H7 (cell line): ENCODE data around the gene ZNF697. TPM values are rescaled to one million over a fixed set of nuclear protein-coding genes. Genes with fewer than 3 reads are reported as not detected.
"Not testable (repeated sequence)": the region's sequence is repeated elsewhere in the genome, so short reads cannot be mapped to it uniquely, and the experiment has no call there.

Experiments used
- DNase-seq: peaks from one replicate; pipeline ENCODE4 v3.0.0; 2012
- H3K27me3 ChIP-seq: 2 replicates; pipeline ENCODE4 v1.6.0; 2011; ENCODE audit warnings: mild to moderate bottlenecking, low read length; ENCODE audit not compliant: control insufficient read depth, insufficient read depth
- H3K36me3 ChIP-seq: replicated peaks from 2 replicates; pipeline ENCODE4 v1.5.1; 2011; ENCODE audit warnings: low read length; ENCODE audit not compliant: control insufficient read depth, insufficient read depth
- H3K4me3 ChIP-seq: 2 replicates; pipeline ENCODE4 v1.5.1; 2011; ENCODE audit warnings: low read depth, mild to moderate bottlenecking, control low read depth, low read length, moderate library complexity; ENCODE audit not compliant: insufficient read depth
- total RNA-seq: library from RNA; depleted of rRNA; stranded (reverse); fragments of >200 nt; shearing (Covaris generic); gene quantifications from 2 replicates; pipeline ENCODE4 v1.2.3, GENCODE V29; 2014; rRNA removed

The ZNF697 gene
- total RNA-seq, 1 experiment from 2014 or later = 20.1 TPM

DNA sequence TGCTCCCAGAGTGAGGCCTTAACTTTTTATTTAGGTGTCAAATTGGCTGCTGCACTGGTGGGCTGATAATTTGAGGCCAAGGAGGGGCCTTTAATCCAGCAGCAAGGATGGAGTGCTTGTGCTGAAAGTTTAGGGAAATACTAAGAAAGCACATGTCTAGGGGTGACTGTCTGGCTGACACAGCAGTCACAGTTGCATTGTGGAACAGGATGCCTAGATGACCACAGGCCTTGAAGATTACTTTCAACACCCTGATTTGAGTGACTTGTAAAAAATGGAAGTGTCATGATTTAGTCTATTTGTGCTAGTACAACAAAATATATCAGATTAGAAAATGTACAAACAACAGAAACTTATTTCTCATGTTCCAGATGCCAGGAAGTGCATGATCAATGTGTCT, 57.7 kb downstream of the ZNF697 start:
- H3K27me3 ChIP-seq = no peaks in the 10 kb centered on the region
- H3K36me3 ChIP-seq = no peaks in the 10 kb centered on the region
- no peak for DNase-seq
- no peak overlapping the region for H3K4me3 ChIP-seq

DNA sequence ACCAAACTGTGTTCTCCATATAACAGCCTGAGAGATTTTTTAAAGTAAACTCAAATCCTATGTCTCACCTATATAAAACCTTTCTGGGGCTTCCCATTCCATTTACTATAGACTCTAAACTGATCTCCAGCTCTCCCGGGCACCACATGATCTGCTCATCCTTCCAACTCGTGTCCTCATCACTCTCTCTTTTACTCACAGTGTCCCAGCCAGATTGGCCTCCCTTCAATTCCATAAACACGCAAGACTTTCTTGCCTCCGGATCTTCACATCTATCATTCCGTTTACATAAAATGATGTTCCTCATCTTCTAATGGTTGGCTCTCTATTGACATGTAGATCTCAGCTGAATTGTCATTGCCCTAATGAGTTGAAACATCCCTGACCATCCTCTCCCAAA, 59.4 kb downstream of the ZNF697 start:
- H3K27me3 ChIP-seq = no peaks in the 10 kb centered on the region
- no peak for DNase-seq
- H3K36me3 ChIP-seq = no peaks in the 10 kb centered on the region
- no peak overlapping the region for H3K4me3 ChIP-seq

DNA sequence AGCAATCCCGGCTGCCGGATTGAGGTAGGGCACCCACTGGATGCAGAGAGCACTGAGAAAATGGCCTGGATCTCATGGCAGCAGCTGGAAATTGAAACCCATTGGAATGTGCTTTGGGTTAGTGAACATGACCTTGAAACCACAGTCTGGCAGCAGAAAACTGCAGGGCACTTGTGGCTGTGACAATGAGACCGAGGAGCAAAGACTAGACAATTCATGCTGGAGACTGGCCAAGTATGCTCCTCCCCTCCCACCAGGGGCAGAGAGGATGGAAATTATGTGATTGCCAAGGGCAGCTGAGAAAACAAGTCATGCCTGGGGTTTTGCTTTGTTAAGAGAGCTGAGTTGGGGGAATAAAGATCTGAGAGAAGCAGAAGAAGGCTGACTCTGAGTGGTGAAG, 60.7 kb downstream of the ZNF697 start:
- DNase-seq = no peak
- H3K4me3 ChIP-seq = no peak overlapping the region

DNA sequence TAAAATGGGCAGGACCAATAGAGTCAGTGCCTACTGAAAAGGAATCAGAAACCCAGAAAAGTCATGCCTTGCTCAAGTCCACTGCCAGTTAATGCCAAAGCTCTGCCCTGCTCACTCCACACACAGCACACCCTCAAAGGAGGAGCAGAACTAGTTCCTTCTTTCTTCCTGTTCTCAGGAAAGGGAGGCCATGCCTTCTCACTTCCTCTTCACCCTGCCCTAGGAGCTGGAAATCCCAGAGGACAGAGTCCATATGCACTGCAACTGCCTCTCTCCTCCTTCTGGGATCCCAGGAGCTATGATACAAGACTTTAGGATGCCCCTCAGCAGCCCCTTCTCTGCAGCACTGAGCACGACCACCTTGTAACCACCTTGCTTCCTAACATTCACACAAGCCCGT, 62.3 kb downstream of the ZNF697 start:
- not testable (repeated sequence) for H3K4me3 ChIP-seq

More for the DNA sequence above, 60.7 kb downstream of the ZNF697 start:
- no peaks in the 10 kb centered on the region for H3K27me3 ChIP-seq
- no peaks in the 10 kb centered on the region for H3K36me3 ChIP-seq

DNA sequence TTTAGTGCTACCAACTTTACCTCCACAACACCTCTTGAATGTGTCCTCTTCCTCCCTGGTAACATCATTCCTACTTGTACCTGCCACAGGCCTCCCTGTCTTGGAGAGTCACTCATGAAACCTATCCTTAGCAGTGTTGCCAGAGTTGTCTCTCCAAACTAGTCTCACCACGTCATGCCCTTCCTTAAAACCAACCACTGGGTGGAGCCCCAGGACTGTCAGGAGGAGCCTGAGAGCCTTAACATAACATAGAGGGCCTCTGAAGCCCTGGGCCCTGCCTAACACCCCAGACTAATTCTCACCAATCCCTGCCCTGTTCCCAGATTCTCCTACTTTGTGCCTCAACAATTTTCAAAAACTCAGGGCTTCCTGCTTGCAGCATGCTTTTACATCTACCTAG, 65.3 kb downstream of the ZNF697 start:
- no peak overlapping the region for H3K4me3 ChIP-seq
- H3K36me3 ChIP-seq = no peaks in the 10 kb centered on the region
- DNase-seq = peak; percentile 61
- no peaks in the 10 kb centered on the region for H3K27me3 ChIP-seq

More for the DNA sequence above, 62.3 kb downstream of the ZNF697 start:
- not testable (repeated sequence) for H3K36me3 ChIP-seq, H3K27me3 ChIP-seq, DNase-seq

DNA sequence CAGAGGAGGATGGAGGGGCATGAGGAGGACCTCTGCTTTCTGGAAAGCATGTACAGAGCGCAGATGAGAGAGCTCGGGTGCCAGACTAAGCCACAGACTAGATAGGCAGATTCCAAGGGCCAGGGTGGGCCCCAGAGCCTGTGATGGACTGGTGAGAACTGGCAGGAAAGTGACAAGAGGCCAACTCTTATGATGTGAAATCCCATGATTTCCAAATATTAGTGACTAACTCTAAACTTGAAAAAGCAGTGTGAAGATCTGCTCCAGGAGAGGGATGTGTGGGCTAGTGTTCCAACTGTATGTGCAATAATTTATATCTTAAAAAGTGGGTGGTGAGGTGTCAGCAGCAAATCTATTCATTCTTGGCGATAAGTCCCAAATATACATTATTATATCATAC, 67.0 kb downstream of the ZNF697 start:
- not testable (repeated sequence) for DNase-seq, H3K36me3 ChIP-seq, H3K27me3 ChIP-seq, H3K4me3 ChIP-seq

DNA sequence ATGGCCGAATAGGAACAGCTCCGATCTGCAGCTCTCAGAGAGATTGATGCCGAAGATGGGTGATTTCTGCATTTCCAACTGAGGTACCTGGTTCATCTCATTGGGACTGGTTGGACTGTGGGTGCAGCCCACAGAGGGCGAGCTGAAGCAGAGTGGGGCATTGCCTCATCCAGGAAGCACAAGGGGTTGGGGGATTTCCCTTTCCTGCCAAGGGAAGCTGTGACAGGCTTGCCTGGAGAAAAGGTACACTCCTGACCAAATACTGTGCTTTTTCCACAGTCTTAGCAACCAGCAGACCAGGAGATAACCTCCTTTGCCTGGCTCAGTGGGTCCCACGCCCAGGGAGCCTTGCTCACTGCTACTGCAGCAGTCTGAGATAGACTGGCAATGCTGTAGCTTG, 74.2 kb downstream of the ZNF697 start:
- Histone ChIP-seq H3K4me3 (no peak overlapping the region), H3K27me3 (no peaks in the 10 kb centered on the region), H3K36me3 (no peaks in the 10 kb centered on the region)
- DNase-seq = no peak

DNA sequence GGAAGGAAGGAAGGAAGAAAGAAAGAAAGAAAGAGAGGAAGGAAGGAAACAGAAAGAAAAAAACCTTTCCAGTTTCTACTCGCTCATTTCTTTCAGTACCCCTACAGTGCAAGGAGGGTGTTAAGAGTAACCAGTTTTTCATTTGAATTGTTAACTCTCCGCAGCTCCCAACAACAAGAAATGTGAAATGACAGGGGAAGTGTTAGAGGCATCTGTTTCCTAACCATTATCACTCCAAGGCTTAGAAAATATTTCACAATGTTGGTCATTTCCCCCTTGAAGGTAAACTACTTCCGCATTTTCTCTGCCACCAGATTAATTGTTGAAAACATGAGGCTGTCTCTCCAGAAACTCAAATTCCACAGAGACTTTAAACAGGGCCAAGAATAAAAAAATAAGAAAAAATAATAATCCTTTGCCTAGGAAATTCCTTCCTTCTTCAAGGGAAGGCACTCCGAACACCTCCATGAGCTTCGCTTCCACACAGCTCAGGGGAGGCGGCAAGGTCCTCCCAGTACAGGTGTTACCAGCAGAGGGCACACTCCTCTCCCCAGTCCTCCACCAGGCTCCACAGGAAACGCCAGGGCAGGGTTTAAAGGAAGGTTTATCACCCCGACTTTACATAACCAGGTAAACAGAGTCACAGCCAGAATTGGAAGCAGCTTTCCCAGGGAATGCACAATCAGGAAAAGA, 78.0 kb downstream of the ZNF697 start:
- H3K27me3 ChIP-seq, DNase-seq, H3K36me3 ChIP-seq, H3K4me3 ChIP-seq: not testable (repeated sequence)

Other genes with a start within 250 kb of the ZNF697 start
- 0.07 TPM in 2 replicates for gene HSD3B2, start 233.1 kb downstream of the ZNF697 start, total RNA-seq
- not detected in 2 replicates for gene HSD3B1, start 141.1 kb downstream of the ZNF697 start, total RNA-seq
- gene PHGDH, start 63.7 kb upstream of the ZNF697 start, total RNA-seq = 586 and 589 TPM in 2 replicates
- gene HMGCS2, start 120.6 kb upstream of the ZNF697 start, total RNA-seq = not detected in 2 replicates
- not detected in 2 replicates for gene REG4, start 163.2 kb upstream of the ZNF697 start, total RNA-seq
- not detected in 2 replicates for gene ADAM30, start 248.2 kb upstream of the ZNF697 start, total RNA-seq